ENCODE results near the gene GALM. TPM values are rescaled to one million over a fixed set of nuclear protein-coding genes. Genes with fewer than 3 reads are reported as not detected.

Gene GALM
- total RNA-seq, 1 experiment from 2014 or later = 22.7 TPM

DNA sequence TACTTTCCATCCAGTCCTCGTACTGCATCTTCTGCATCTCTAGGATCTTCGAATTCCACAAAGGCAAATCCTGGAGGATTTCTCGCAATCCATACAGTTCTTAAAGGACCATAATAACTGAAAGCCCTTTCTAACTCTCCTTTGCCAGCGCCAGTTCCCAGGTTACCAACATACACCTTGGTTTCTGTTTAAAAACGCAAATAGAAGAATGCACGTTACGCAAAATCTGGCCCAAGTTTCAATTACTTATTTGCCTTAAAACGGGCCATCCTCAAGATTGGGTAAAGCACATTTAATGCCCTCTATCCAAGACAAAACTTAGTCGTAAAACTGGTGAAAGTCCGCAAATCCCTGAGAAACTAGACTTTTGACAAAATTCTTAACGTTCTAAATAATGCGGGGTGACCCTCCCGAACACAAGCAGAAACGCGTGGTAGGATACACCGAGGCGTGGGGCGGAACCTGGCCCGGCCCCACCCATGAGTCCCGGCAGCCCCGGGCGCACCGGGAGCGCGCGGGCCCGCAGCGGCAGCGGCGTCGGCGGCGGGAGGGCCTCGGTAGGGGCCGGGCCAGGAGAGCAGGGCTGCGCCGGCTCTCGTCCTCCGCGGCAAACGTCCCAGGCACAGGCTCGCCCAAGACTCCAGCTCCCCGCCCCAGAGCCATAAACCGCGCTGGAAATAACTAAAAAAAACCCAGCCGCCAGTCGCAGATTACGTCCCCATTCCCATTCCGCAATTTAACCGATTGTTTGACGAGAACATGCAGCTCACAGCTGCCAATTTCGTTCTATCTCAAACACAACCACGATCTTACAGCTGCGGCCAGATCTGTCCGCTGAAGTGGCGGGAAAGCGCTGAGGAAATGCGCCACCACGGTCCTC lies 84.3 kb downstream of the GALM start:
- intact Hi-C loops (cut with micrococcal nuclease) = loop anchor here (5.0 kb wide), 1 partner anchor 373 kb away; the partner anchor contains the start of gene ATL2
- TSS peak; percentile 86 for BruUV-seq (replicated peaks)
- Histone ChIP-seq H3K9me2 (replicated peaks; ENCODE audit: low read length) (no peaks in the 10 kb centered on the region), H3K9ac (ENCODE audit: low read length) (peak overlapping the region; percentile 94), H3K27ac (ENCODE audit: low read length) (peak overlapping the region; percentile 68), H3K4me2 (ENCODE audit: low read length) (peak overlapping the region; percentile 86), H3K9me3 (ENCODE audit: low read length) (no peaks in the 10 kb centered on the region), H3K4me3 (ENCODE audit: low read length) (peak overlapping the region; percentile 98), H2AFZ (ENCODE audit: low read length) (no peak overlapping the region), H3K4me1 (ENCODE audit: insufficient read depth, low read length) (peaks cover 34% of the 10 kb centered on the region), H3K79me2 (ENCODE audit: low read length) (peaks cover 60% of the 10 kb centered on the region), H3F3A (ENCODE audit: low read length, unreplicated experiment) (no peaks in the 10 kb centered on the region), H3K27me3 (ENCODE audit: low read length) (no peaks in the 10 kb centered on the region), H3K36me3 (ENCODE audit: low read depth, low read length) (peaks cover 50% of the 10 kb centered on the region), H4K20me1 (ENCODE audit: low read length) (peaks cover 53% of the 10 kb centered on the region)
- ChIA-PET CTCF (no interaction called here), POLR2A (ENCODE audit: unreplicated experiment) (interaction anchor here (0.6 to 1.5 kb wide), 5 partner anchors 17 to 126 kb away, joined by 3 to 18 read pairs (median 5); partner anchors contain the start of gene MORN2)
- peak; percentile 49 for ATAC-seq
- DNase-seq = peak; percentile 43
- TF ChIP-seq EZH2 (IDR thresholded peaks at IDR 0.05; ENCODE audit: low read length, unreplicated experiment) (no peak), EZH2phosphoT487 (IDR thresholded peaks at IDR 0.05; ENCODE audit: borderline replicate concordance, low read length) (no peak)
- TF ChIP-seq, protein P1, sequence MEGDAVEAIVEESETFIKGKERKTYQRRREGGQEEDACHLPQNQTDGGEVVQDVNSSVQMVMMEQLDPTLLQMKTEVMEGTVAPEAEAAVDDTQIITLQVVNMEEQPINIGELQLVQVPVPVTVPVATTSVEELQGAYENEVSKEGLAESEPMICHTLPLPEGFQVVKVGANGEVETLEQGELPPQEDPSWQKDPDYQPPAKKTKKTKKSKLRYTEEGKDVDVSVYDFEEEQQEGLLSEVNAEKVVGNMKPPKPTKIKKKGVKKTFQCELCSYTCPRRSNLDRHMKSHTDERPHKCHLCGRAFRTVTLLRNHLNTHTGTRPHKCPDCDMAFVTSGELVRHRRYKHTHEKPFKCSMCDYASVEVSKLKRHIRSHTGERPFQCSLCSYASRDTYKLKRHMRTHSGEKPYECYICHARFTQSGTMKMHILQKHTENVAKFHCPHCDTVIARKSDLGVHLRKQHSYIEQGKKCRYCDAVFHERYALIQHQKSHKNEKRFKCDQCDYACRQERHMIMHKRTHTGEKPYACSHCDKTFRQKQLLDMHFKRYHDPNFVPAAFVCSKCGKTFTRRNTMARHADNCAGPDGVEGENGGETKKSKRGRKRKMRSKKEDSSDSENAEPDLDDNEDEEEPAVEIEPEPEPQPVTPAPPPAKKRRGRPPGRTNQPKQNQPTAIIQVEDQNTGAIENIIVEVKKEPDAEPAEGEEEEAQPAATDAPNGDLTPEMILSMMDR (conservative IDR thresholded peaks at IDR 0.05; ENCODE audit: low read depth, low read length) = no peak

DNA sequence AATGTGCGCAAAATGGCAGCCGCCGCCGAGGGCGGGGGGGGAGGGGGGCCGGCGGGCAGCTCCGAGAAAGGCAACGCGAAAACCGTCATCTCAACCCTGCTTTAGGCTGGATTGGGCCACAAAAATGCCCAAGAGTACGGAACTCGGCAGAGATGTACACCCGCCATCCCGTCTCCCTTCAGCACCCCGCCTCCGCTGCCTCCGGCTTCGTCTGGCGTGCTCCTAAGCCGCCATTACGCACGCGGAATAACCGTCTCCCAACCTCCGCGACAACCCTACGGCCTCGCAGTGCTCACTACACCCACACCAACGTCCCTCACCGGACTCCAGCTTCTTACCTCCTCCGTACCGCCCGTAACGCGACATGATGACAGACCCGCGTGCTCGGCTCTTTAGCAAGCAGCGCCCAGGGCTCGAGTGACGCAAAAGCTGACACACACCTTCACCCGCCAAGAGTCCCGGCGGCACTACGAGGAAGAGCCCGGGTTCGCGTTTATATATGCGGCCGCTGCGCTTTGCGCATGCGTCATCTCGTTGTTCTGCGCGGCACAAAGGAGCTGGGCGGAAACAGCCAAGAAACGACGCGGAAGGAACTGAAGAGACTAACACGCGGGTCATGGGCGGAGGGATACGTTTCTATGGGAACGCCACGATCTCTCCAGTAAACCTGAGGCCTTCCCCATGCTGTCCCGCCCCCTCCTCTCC lies 85.1 kb downstream of the GALM start, which contains the start of gene SRSF7:
Gene SRSF7, minus strand, starts transcription at position 471 of the 705 bp plus-strand sequence. Its CDS starts 105 bp downstream, at position 366.
- DNase-seq = peak; percentile 99
- H3K4me2 ChIP-seq (ENCODE audit: low read length) = peak within 1 kb of the TSS; percentile 86
- H3F3A ChIP-seq (ENCODE audit: low read length, unreplicated experiment) = no peaks in the 10 kb centered on the region
- peak within 1 kb of the TSS; percentile 68 for H3K27ac ChIP-seq (ENCODE audit: low read length)
- intact Hi-C loops (cut with micrococcal nuclease) = loop anchor here (1.0 to 5.0 kb wide), 2 partner anchors 27 to 374 kb away; partner anchors contain the start of genes ATL2 and GEMIN6
- ATAC-seq = peak; percentile 71
- peak within 1 kb of the TSS; percentile 98 for H3K4me3 ChIP-seq (ENCODE audit: low read length)
- peaks cover 52% of the 10 kb centered on the region for H3K79me2 ChIP-seq (ENCODE audit: low read length)
- H3K9ac ChIP-seq (ENCODE audit: low read length) = peak within 1 kb of the TSS; percentile 94
- peak within 1 kb of the TSS; percentile 96 for H2AFZ ChIP-seq (ENCODE audit: low read length)
- ChIA-PET POLR2A (ENCODE audit: unreplicated experiment) (interaction anchor here (0.6 to 1.5 kb wide), 41 partner anchors 13 to 1911 kb away, joined by 3 to 18 read pairs (median 5); partner anchors contain the start of gene MORN2), CTCF (interaction anchor here (0.6 kb wide), 1 partner anchor 194 kb away, joined by 5 read pairs; no protein-coding TSS in a partner anchor)
- H3K4me1 ChIP-seq (ENCODE audit: insufficient read depth, low read length) = peaks cover 34% of the 10 kb centered on the region
- H3K9me2 ChIP-seq (replicated peaks; ENCODE audit: low read length) = no peaks in the 10 kb centered on the region
- peaks cover 46% of the 10 kb centered on the region for H4K20me1 ChIP-seq (ENCODE audit: low read length)
- peaks cover 42% of the 10 kb centered on the region for H3K36me3 ChIP-seq (ENCODE audit: low read depth, low read length)
- TF ChIP-seq EZH2 (IDR thresholded peaks at IDR 0.05; ENCODE audit: low read length, unreplicated experiment) (no peak), EZH2phosphoT487 (IDR thresholded peaks at IDR 0.05; ENCODE audit: borderline replicate concordance, low read length) (no peak)
- TF ChIP-seq, protein P1 (conservative IDR thresholded peaks at IDR 0.05; ENCODE audit: low read depth, low read length) = no peak
- BruUV-seq (replicated peaks) = TSS peak; percentile 66
- H3K27me3 ChIP-seq (ENCODE audit: low read length) = no peaks in the 10 kb centered on the region
- H3K9me3 ChIP-seq (ENCODE audit: low read length) = no peaks in the 10 kb centered on the region

Measured in PC-3 (cell line).